ENCODE results near the gene CTRL. TPM values are rescaled to one million over a fixed set of nuclear protein-coding genes. Genes with fewer than 3 reads are reported as not detected.
A peak's percentile ranks its signal among the peaks of the same experiment; 100 is the strongest.

Gene CTRL
- total RNA-seq, 1 donor from 2014 or later: 0.71 TPM

- no peak for TF ChIP-seq CTCF (IDR thresholded peaks at IDR 0.05; ENCODE audit: borderline replicate concordance)
- Histone ChIP-seq H3K4me3 (no peak overlapping the region), H3K27ac (replicated peaks) (no peak overlapping the region), H3K4me1 (peaks cover 38% of the 10 kb centered on the region), H3K9me3 (replicated peaks) (no peaks in the 10 kb centered on the region), H3K27me3 (ENCODE audit: low read depth) (no peaks in the 10 kb centered on the region), H3K36me3 (peaks cover 4% of the 10 kb centered on the region)
- intact Hi-C loops (cut with micrococcal nuclease): no loop called here
- DNase-seq: no peak
Measured at GRCh38 chr16:67901734-67902133, 29.9 kb downstream of the CTRL start.

- Histone ChIP-seq H3K27ac (replicated peaks) (peak overlapping the region; percentile 70), H3K4me3 (no peak overlapping the region), H3K9me3 (replicated peaks) (no peaks in the 10 kb centered on the region), H3K4me1 (peaks cover 74% of the 10 kb centered on the region), H3K27me3 (ENCODE audit: low read depth) (no peaks in the 10 kb centered on the region), H3K36me3 (no peaks in the 10 kb centered on the region)
- no peak for DNase-seq
- intact Hi-C loops (cut with micrococcal nuclease): no loop called here
- TF ChIP-seq CTCF (IDR thresholded peaks at IDR 0.05; ENCODE audit: borderline replicate concordance): no peak
Measured at GRCh38 chr16:67897231-67897630, 34.4 kb downstream of the CTRL start.

- no peaks in the 10 kb centered on the region for H3K9me3 ChIP-seq (replicated peaks)
- H3K27me3 ChIP-seq (ENCODE audit: low read depth): no peaks in the 10 kb centered on the region
- H3K36me3 ChIP-seq: no peaks in the 10 kb centered on the region
- intact Hi-C loops (cut with micrococcal nuclease): no loop called here
- H3K4me1 ChIP-seq: peaks cover 62% of the 10 kb centered on the region
- peak overlapping the region; percentile 96 for H3K27ac ChIP-seq (replicated peaks)
- peak overlapping the region; percentile 88 for H3K4me3 ChIP-seq
- no peak for DNase-seq
- TF ChIP-seq CTCF (IDR thresholded peaks at IDR 0.05; ENCODE audit: borderline replicate concordance): no peak
Measured at GRCh38 chr16:67893743-67894399, 37.8 kb downstream of the CTRL start.

- no peaks in the 10 kb centered on the region for H3K9me3 ChIP-seq (replicated peaks)
- no peak for TF ChIP-seq CTCF (IDR thresholded peaks at IDR 0.05; ENCODE audit: borderline replicate concordance)
- H3K4me1 ChIP-seq: peaks cover 57% of the 10 kb centered on the region
- DNase-seq: peak; percentile 98
- peak within 1 kb of the TSS; percentile 96 for H3K27ac ChIP-seq (replicated peaks)
- H3K4me3 ChIP-seq: peak within 1 kb of the TSS; percentile 88
- intact Hi-C loops (cut with micrococcal nuclease): no loop called here
- H3K27me3 ChIP-seq (ENCODE audit: low read depth): no peaks in the 10 kb centered on the region
- H3K36me3 ChIP-seq: no peaks in the 10 kb centered on the region
Measured at GRCh38 chr16:67892899-67893742, 38.5 kb downstream of the CTRL start, which contains the start of gene PSKH1. PSKH1 (plus strand) TSS chr16:67893254; CDS start chr16:67908750, 15,496 bp downstream.

- no peaks in the 10 kb centered on the region for H3K36me3 ChIP-seq
- peak overlapping the region; percentile 88 for H3K4me3 ChIP-seq
- peaks cover 49% of the 10 kb centered on the region for H3K4me1 ChIP-seq
- H3K9me3 ChIP-seq (replicated peaks): no peaks in the 10 kb centered on the region
- H3K27me3 ChIP-seq (ENCODE audit: low read depth): no peaks in the 10 kb centered on the region
- peak overlapping the region; percentile 96 for H3K27ac ChIP-seq (replicated peaks)
- TF ChIP-seq CTCF (IDR thresholded peaks at IDR 0.05; ENCODE audit: borderline replicate concordance): no peak
- intact Hi-C loops (cut with micrococcal nuclease): no loop called here
- DNase-seq: no peak
Measured at GRCh38 chr16:67892375-67892774, 39.3 kb downstream of the CTRL start.
